Small intestine (tissue), 7 donors: ENCODE results near the gene RPS6KA2. TPM values are rescaled to one million over a fixed set of nuclear protein-coding genes. Genes with fewer than 3 reads are reported as not detected.

Experiments
- DNase-seq, 2 donors: peaks; one replicate each; pipeline versions ENCODE4 v3.0.0 to v3.0.0-alpha.2; 2013
- FAIRE-seq: peaks from 2 replicates; lab custom pipeline; 2012; peaks lifted over from hg19 to GRCh38; lab: Jason Lieb, UNC
- H3K27ac ChIP-seq, 3 donors: one replicate each; pipeline ENCODE4 v1.5.1; 2013; ENCODE audit warnings: low read length in 2 of 3, mild to moderate bottlenecking in 2 of 3, control low read depth in 1 of 3, inconsistent platforms in 1 of 3, low read depth in 1 of 3, moderate library complexity in 1 of 3
- H3K27me3 ChIP-seq, 3 donors: one replicate each; pipeline ENCODE4 v1.6.1; 2013; ENCODE audit warnings: low read length in 3 of 3, inconsistent platforms in 1 of 3; ENCODE audit not compliant: control insufficient read depth in 3 of 3, insufficient read depth in 3 of 3
- H3K36me3 ChIP-seq, 3 donors: one replicate each; pipeline ENCODE4 v1.6.1; 2013; ENCODE audit warnings: low read length in 3 of 3, inconsistent platforms in 1 of 3, low read depth in 1 of 3, mild to moderate bottlenecking in 1 of 3, moderate library complexity in 1 of 3; ENCODE audit not compliant: control insufficient read depth in 3 of 3, insufficient read depth in 2 of 3
- H3K4me1 ChIP-seq, 3 donors: one replicate each; pipeline ENCODE4 v1.6.1; 2013; ENCODE audit warnings: low read length in 2 of 3, inconsistent platforms in 1 of 3, low read depth in 1 of 3, mild to moderate bottlenecking in 1 of 3, moderate library complexity in 1 of 3; ENCODE audit not compliant: control insufficient read depth in 3 of 3, insufficient read depth in 2 of 3
- H3K4me3 ChIP-seq, 3 donors: one replicate each; pipeline ENCODE4 v1.5.1; 2013; ENCODE audit warnings: low read length in 3 of 3, control low read depth in 1 of 3, inconsistent platforms in 1 of 3, low read depth in 1 of 3, mild to moderate bottlenecking in 1 of 3, moderate library complexity in 1 of 3
- H3K9me3 ChIP-seq, 2 donors: one replicate each; pipeline ENCODE4 v1.6.1; 2013; ENCODE audit warnings: low read depth in 1 of 2, low read length in 1 of 2; ENCODE audit not compliant: control insufficient read depth in 2 of 2, insufficient read depth in 1 of 2
- WGBS, 3 donors: extraction: QIAGEN DNeasy Blood & Tissue Kit; methylation state at CpG; one replicate each; pipeline ENCODE4 v1.1.7; 2013; 5-methylcytosine and 5-hydroxymethylcytosine counted together
- polyA plus RNA-seq, 4 donors: library from polyadenylated mRNA; stranded (reverse) in 3 of 4; unstranded in 1 of 4; fragments of 200-250 nt in 3 of 4; fragments of 120-200 nt in 1 of 4; gene quantifications; one replicate each; pipeline versions ENCODE4 v1.2.1 to v1.2.3, GENCODE V29; 2013
- donor health status: healthy with polysubstance abuse.
- donor health status: control.
- donor health status: control.
- donor health status: Bipolar disorder and iron deficiency.
- donor health status: healthy.

Gene RPS6KA2
- polyA plus RNA-seq, 4 donors = 3.1 to 21.9 (median 7.3) TPM

GRCh38 chr6:166653639-166653941, 26.5 kb upstream of the RPS6KA2 start:
- no peak for DNase-seq
- Histone ChIP-seq H3K4me3 (no peak overlapping the region), H3K4me1 (peaks cover 0 to 3% (median 0%) of the 10 kb centered on the region in 3 donors), H3K27ac (no peak overlapping the region), H3K27me3 (peaks cover 0 to 19% (median 0%) of the 10 kb centered on the region in 3 donors), H3K9me3 (no peaks in the 10 kb centered on the region), H3K36me3 (no peaks in the 10 kb centered on the region)
- no peak for FAIRE-seq
- WGBS, 3 donors = 88 to 96% (median 96%) methylated on average over 4 of the region's 4 CpGs

- WGBS, 3 donors = 82 to 84% (median 82%) methylated on average over 12 of the region's 12 CpGs
- no peaks in the 10 kb centered on the region for H3K4me1 ChIP-seq
- H3K4me3 ChIP-seq = no peak overlapping the region
- H3K9me3 ChIP-seq = no peaks in the 10 kb centered on the region
- H3K27ac ChIP-seq = no peak overlapping the region
- DNase-seq (no peak), FAIRE-seq (no peak)
- H3K27me3 ChIP-seq = peaks cover 0 to 8% (median 0%) of the 10 kb centered on the region in 3 donors
- no peaks in the 10 kb centered on the region for H3K36me3 ChIP-seq
Measured at GRCh38 chr6:166650824-166651807, 24.1 kb upstream of the RPS6KA2 start.

GRCh38 chr6:166650047-166650446, 23.0 kb upstream of the RPS6KA2 start:
- H3K36me3 ChIP-seq = no peaks in the 10 kb centered on the region
- no peak overlapping the region for H3K4me3 ChIP-seq
- FAIRE-seq (no peak), DNase-seq (no peak)
- 73 to 94% (median 82%) methylated on average over 3 of the region's 3 CpGs for WGBS, 3 donors
- no peaks in the 10 kb centered on the region for H3K9me3 ChIP-seq
- no peaks in the 10 kb centered on the region for H3K4me1 ChIP-seq
- peaks cover 0 to 3% (median 0%) of the 10 kb centered on the region in 3 donors for H3K27me3 ChIP-seq
- no peak overlapping the region for H3K27ac ChIP-seq

GRCh38 chr6:166648846-166649245, 21.8 kb upstream of the RPS6KA2 start:
- Histone ChIP-seq H3K9me3 (no peaks in the 10 kb centered on the region), H3K27me3 (peaks cover 0 to 3% (median 0%) of the 10 kb centered on the region in 3 donors), H3K4me3 (no peak overlapping the region), H3K4me1 (no peaks in the 10 kb centered on the region), H3K27ac (no peak overlapping the region), H3K36me3 (no peaks in the 10 kb centered on the region)
- DNase-seq (no peak), FAIRE-seq (no peak)
- WGBS, 3 donors = 82 to 86% (median 86%) methylated on average over 9 of the region's 9 CpGs

GRCh38 chr6:166647896-166648295, 20.8 kb upstream of the RPS6KA2 start:
- DNase-seq = no peak
- H3K36me3 ChIP-seq = no peaks in the 10 kb centered on the region
- no peaks in the 10 kb centered on the region for H3K4me1 ChIP-seq
- H3K27me3 ChIP-seq = peaks cover 0 to 3% (median 0%) of the 10 kb centered on the region in 3 donors
- H3K4me3 ChIP-seq = no peak overlapping the region
- FAIRE-seq = no peak
- 96 to 97% (median 96%) methylated on average over 11 of the region's 11 CpGs for WGBS, 3 donors
- no peak overlapping the region for H3K27ac ChIP-seq
- H3K9me3 ChIP-seq = no peaks in the 10 kb centered on the region

- FAIRE-seq = no peak
- no peak for DNase-seq
- 80 to 86% (median 84%) methylated on average over 9 of the region's 9 CpGs for WGBS, 3 donors
- H3K36me3 ChIP-seq = no peaks in the 10 kb centered on the region
- H3K4me3 ChIP-seq = no peak overlapping the region
- peaks cover 0 to 6% (median 2%) of the 10 kb centered on the region in 3 donors for H3K27me3 ChIP-seq
- H3K27ac ChIP-seq = no peak overlapping the region
- H3K4me1 ChIP-seq = no peaks in the 10 kb centered on the region
- no peaks in the 10 kb centered on the region for H3K9me3 ChIP-seq
Measured at GRCh38 chr6:166646716-166647115, 19.7 kb upstream of the RPS6KA2 start.

GRCh38 chr6:166645896-166646295, 18.8 kb upstream of the RPS6KA2 start:
- Histone ChIP-seq H3K36me3 (no peaks in the 10 kb centered on the region), H3K27me3 (peaks cover 0 to 6% (median 3%) of the 10 kb centered on the region in 3 donors), H3K27ac (no peak overlapping the region), H3K9me3 (no peaks in the 10 kb centered on the region), H3K4me3 (no peak overlapping the region), H3K4me1 (no peaks in the 10 kb centered on the region)
- DNase-seq (no peak), FAIRE-seq (no peak)
- WGBS, 3 donors = 81 to 87% (median 83%) methylated on average over 8 of the region's 8 CpGs

- FAIRE-seq = no peak
- H3K27me3 ChIP-seq = peaks cover 0 to 13% (median 4%) of the 10 kb centered on the region in 3 donors
- H3K27ac ChIP-seq = no peak overlapping the region
- H3K36me3 ChIP-seq = no peaks in the 10 kb centered on the region
- DNase-seq = no peak
- H3K4me3 ChIP-seq = no peak overlapping the region
- WGBS, 3 donors = 86 to 96% (median 88%) methylated on average over 1 of the region's 1 CpG
- no peaks in the 10 kb centered on the region for H3K4me1 ChIP-seq
- no peaks in the 10 kb centered on the region for H3K9me3 ChIP-seq
Measured at GRCh38 chr6:166644681-166645080, 17.6 kb upstream of the RPS6KA2 start.
